ENCODE data around the gene SELP. TPM values are rescaled to one million over a fixed set of nuclear protein-coding genes. Genes with fewer than 3 reads are reported as not detected.
"Not testable (repeated sequence)": the region's sequence is repeated elsewhere in the genome, so short reads cannot be mapped to it uniquely, and the experiment has no call there.

Gene SELP
- total RNA-seq, 1 donor from 2014 or later: not detected

DNA sequence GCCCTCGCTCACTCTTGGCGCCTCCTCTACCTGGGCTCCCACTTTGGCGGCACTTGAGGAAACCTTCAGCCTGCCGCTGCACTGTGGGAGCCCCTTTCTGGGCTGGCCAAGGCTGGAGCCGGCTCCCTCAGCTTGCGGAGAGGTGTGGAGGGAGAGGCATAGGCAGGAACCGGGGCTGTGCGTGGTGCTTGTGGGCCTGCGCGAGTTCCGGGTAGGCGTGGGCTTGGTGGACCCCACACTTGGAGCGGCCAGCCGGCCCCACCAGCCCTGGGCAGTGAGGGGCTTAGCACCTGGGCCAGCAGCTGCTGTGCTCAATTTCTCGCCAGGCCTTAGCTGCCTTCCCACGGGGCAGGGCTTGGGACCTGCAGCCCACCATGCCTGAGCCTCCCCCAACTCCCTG lies 31.1 kb upstream of the SELP start:
- H4K20me1 ChIP-seq (ENCODE audit: insufficient read depth, low read length); H3K9ac ChIP-seq (ENCODE audit: low read length); H3K27me3 ChIP-seq (ENCODE audit: insufficient read depth, low read length); H3K79me2 ChIP-seq (ENCODE audit: insufficient read depth, low read length); H3K27me3 Mint-ChIP-seq (ENCODE audit: low read depth, unreplicated experiment); FAIRE-seq; H3K27ac ChIP-seq (ENCODE audit: low read depth, low read length); H3K27ac Mint-ChIP-seq (ENCODE audit: unreplicated experiment); H3K4me2 ChIP-seq (ENCODE audit: low read length); H3K9me3 ChIP-seq (ENCODE audit: insufficient read depth, low read depth, low read length); H3K9me3 Mint-ChIP-seq (ENCODE audit: unreplicated experiment); H3K36me3 Mint-ChIP-seq (ENCODE audit: low read depth, unreplicated experiment); H3K4me3 Mint-ChIP-seq (ENCODE audit: unreplicated experiment); DNase-seq (ENCODE audit: low read depth); H2AFZ ChIP-seq (ENCODE audit: low read depth, low read length); H3K4me1 Mint-ChIP-seq (ENCODE audit: low read depth, unreplicated experiment); H3K4me3 ChIP-seq (ENCODE audit: insufficient read depth, low read depth, low read length); H3K4me1 ChIP-seq (ENCODE audit: insufficient read depth, low read length); H3K36me3 ChIP-seq (ENCODE audit: insufficient read depth, low read length): not testable (repeated sequence)

- not testable (repeated sequence) for H3K9me3 ChIP-seq (ENCODE audit: insufficient read depth, low read depth, low read length); H3K4me3 ChIP-seq (ENCODE audit: insufficient read depth, low read depth, low read length); H3K27me3 ChIP-seq (ENCODE audit: insufficient read depth, low read length); FAIRE-seq; H4K20me1 ChIP-seq (ENCODE audit: insufficient read depth, low read length); H2AFZ ChIP-seq (ENCODE audit: low read depth, low read length); H3K36me3 Mint-ChIP-seq (ENCODE audit: low read depth, unreplicated experiment); H3K27me3 Mint-ChIP-seq (ENCODE audit: low read depth, unreplicated experiment); H3K27ac ChIP-seq (ENCODE audit: low read depth, low read length); DNase-seq (ENCODE audit: low read depth); H3K4me3 Mint-ChIP-seq (ENCODE audit: unreplicated experiment); H3K4me1 Mint-ChIP-seq (ENCODE audit: low read depth, unreplicated experiment); H3K9ac ChIP-seq (ENCODE audit: low read length); H3K36me3 ChIP-seq (ENCODE audit: insufficient read depth, low read length); H3K9me3 Mint-ChIP-seq (ENCODE audit: unreplicated experiment); H3K4me2 ChIP-seq (ENCODE audit: low read length); H3K79me2 ChIP-seq (ENCODE audit: insufficient read depth, low read length); H3K4me1 ChIP-seq (ENCODE audit: insufficient read depth, low read length); H3K27ac Mint-ChIP-seq (ENCODE audit: unreplicated experiment)
These were observed 28.9 kb upstream of the SELP start for GRCh38 chr1:169658777-169659176.

DNA sequence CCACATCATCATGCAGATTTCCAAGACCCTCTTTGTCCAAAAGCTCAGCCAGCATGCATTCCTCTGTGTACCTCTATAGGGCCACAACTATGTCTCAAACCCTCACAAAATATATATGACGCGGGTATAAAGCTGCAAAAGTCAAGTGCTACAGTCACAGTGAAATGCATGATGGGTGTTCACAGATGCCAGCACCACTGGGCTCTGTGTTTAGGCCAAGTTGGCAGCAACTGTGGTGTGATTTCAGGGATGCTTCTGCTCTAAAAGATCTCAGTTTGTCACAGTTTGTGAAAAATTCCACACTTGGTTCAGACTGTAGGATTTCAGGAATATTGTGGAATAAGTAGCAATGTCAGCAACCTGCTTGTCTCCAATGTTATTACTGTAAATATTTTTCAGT lies 23.9 kb upstream of the SELP start:
- TF ChIP-seq EZH2 (IDR thresholded peaks at IDR 0.05; ENCODE audit: insufficient read depth, low read length) (no peak), CTCF (IDR thresholded peaks at IDR 0.05; ENCODE audit: insufficient read depth, low read depth, low read length) (no peak)
- Histone ChIP-seq H3K79me2 (ENCODE audit: insufficient read depth, low read length) (no peaks in the 10 kb centered on the region), H3K4me1 (ENCODE audit: insufficient read depth, low read length) (no peaks in the 10 kb centered on the region), H3K27ac (ENCODE audit: low read depth, low read length) (no peak overlapping the region), H3K36me3 (ENCODE audit: insufficient read depth, low read length) (no peaks in the 10 kb centered on the region), H2AFZ (ENCODE audit: low read depth, low read length) (no peak overlapping the region), H4K20me1 (ENCODE audit: insufficient read depth, low read length) (no peaks in the 10 kb centered on the region), H3K9ac (ENCODE audit: low read length) (no peak overlapping the region), H3K4me3 (ENCODE audit: insufficient read depth, low read depth, low read length) (no peak overlapping the region), H3K9me3 (ENCODE audit: insufficient read depth, low read depth, low read length) (no peaks in the 10 kb centered on the region), H3K27me3 (ENCODE audit: insufficient read depth, low read length) (no peaks in the 10 kb centered on the region), H3K4me2 (ENCODE audit: low read length) (no peak overlapping the region)
- Mint-ChIP-seq H3K27ac (ENCODE audit: unreplicated experiment) (no peak overlapping the region), H3K36me3 (ENCODE audit: low read depth, unreplicated experiment) (no peaks in the 10 kb centered on the region), H3K9me3 (ENCODE audit: unreplicated experiment) (no peaks in the 10 kb centered on the region), H3K27me3 (ENCODE audit: low read depth, unreplicated experiment) (no peaks in the 10 kb centered on the region), H3K4me3 (ENCODE audit: unreplicated experiment) (no peak overlapping the region), H3K4me1 (ENCODE audit: low read depth, unreplicated experiment) (no peaks in the 10 kb centered on the region)
- DNase-seq (ENCODE audit: low read depth): no peak
- FAIRE-seq: no peak

GRCh38 chr1:169651035-169651434 lies 21.1 kb upstream of the SELP start:
- H3K9me3 Mint-ChIP-seq (ENCODE audit: unreplicated experiment): no peaks in the 10 kb centered on the region
- Histone ChIP-seq H3K27ac (ENCODE audit: low read depth, low read length) (no peak overlapping the region), H3K79me2 (ENCODE audit: insufficient read depth, low read length) (no peaks in the 10 kb centered on the region), H3K9me3 (ENCODE audit: insufficient read depth, low read depth, low read length) (no peaks in the 10 kb centered on the region), H3K4me2 (ENCODE audit: low read length) (no peak overlapping the region), H4K20me1 (ENCODE audit: insufficient read depth, low read length) (no peaks in the 10 kb centered on the region), H2AFZ (ENCODE audit: low read depth, low read length) (no peak overlapping the region), H3K4me1 (ENCODE audit: insufficient read depth, low read length) (no peaks in the 10 kb centered on the region), H3K27me3 (ENCODE audit: insufficient read depth, low read length) (no peaks in the 10 kb centered on the region), H3K9ac (ENCODE audit: low read length) (no peak overlapping the region), H3K36me3 (ENCODE audit: insufficient read depth, low read length) (no peaks in the 10 kb centered on the region), H3K4me3 (ENCODE audit: insufficient read depth, low read depth, low read length) (no peak overlapping the region)
- no peak overlapping the region for H3K4me3 Mint-ChIP-seq (ENCODE audit: unreplicated experiment)
- DNase-seq (ENCODE audit: low read depth): no peak
- no peaks in the 10 kb centered on the region for H3K27me3 Mint-ChIP-seq (ENCODE audit: low read depth, unreplicated experiment)
- H3K27ac Mint-ChIP-seq (ENCODE audit: unreplicated experiment): no peak overlapping the region
- no peak for FAIRE-seq
- H3K36me3 Mint-ChIP-seq (ENCODE audit: low read depth, unreplicated experiment): no peaks in the 10 kb centered on the region
- no peaks in the 10 kb centered on the region for H3K4me1 Mint-ChIP-seq (ENCODE audit: low read depth, unreplicated experiment)
- TF ChIP-seq EZH2 (IDR thresholded peaks at IDR 0.05; ENCODE audit: insufficient read depth, low read length) (no peak), CTCF (IDR thresholded peaks at IDR 0.05; ENCODE audit: insufficient read depth, low read depth, low read length) (no peak)

Data from astrocyte (in vitro differentiated cells and primary cell).